Measurements from ENCODE around the gene CCDC40.

DNA sequence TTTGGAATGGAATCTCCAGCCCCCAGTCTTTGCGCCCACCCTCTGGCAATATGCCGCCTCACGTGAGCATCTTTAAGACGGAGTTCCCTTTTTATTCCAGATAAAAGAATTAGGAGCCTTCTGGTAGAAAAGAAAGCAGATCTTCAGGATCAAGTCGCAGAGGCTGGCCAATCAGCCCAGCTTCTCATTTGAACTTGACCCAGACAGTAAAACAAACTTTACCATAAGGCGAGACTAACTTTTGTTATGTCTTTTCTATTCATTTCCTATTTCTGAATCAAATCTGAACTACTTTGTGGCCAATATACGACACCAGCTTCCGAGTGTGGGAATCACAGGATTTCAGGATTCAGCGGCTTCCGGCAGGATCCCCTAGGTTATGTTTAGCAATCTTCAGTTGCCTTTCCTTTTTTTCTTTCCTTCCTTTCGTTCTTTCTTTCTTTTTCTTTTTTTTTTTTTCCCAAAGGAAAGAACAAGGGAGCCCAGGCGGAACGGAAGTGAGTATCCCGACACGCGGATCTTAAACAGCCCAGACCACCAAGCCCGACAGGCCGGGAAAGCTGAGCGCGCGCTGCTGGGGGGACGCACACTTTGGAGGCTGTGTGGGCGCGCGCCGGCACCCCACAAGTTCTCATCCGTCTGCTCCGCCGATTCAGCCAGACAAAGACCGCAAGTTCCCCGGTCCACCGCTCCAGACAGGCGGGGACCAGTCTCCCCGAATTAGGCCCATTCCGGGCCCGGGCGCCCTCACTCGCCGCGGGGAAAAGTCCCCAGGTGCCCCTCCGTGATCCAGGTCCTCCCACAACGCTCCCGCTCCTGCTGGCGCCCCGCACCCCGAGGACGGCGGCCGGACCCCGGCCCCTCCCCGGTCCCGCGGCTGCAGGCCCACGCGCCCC is 1.4 kb upstream of the CCDC40 start:
- TF ChIP-seq, protein P1, sequence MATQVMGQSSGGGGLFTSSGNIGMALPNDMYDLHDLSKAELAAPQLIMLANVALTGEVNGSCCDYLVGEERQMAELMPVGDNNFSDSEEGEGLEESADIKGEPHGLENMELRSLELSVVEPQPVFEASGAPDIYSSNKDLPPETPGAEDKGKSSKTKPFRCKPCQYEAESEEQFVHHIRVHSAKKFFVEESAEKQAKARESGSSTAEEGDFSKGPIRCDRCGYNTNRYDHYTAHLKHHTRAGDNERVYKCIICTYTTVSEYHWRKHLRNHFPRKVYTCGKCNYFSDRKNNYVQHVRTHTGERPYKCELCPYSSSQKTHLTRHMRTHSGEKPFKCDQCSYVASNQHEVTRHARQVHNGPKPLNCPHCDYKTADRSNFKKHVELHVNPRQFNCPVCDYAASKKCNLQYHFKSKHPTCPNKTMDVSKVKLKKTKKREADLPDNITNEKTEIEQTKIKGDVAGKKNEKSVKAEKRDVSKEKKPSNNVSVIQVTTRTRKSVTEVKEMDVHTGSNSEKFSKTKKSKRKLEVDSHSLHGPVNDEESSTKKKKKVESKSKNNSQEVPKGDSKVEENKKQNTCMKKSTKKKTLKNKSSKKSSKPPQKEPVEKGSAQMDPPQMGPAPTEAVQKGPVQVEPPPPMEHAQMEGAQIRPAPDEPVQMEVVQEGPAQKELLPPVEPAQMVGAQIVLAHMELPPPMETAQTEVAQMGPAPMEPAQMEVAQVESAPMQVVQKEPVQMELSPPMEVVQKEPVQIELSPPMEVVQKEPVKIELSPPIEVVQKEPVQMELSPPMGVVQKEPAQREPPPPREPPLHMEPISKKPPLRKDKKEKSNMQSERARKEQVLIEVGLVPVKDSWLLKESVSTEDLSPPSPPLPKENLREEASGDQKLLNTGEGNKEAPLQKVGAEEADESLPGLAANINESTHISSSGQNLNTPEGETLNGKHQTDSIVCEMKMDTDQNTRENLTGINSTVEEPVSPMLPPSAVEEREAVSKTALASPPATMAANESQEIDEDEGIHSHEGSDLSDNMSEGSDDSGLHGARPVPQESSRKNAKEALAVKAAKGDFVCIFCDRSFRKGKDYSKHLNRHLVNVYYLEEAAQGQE (IDR thresholded peaks at IDR 0.05; ENCODE audit: insufficient read depth in 1 of 2, low read depth in 2 of 2, low read length in 2 of 2) = no peak
- TF ChIP-seq TAF1 (IDR thresholded peaks at IDR 0.05; ENCODE audit: borderline replicate concordance, insufficient read depth, low read length) (no peak), POLR2AphosphoS5 (IDR thresholded peaks at IDR 0.05; ENCODE audit: low read depth, low read length) (no peak), SIN3A (IDR thresholded peaks at IDR 0.05; ENCODE audit: borderline replicate concordance, insufficient read depth, low read length) (no peak), FOXP2 (optimal IDR thresholded peaks at IDR 0.05; ENCODE audit: borderline replicate concordance, extremely low read depth, extremely low read length, insufficient read depth) (no peak)

All from PFSK-1 (cell line).